NCI-H345 treated with DMSO at 0.1 percent for 48 hours (cell line): Measurements from ENCODE around the gene CCDC28A.
A peak's percentile ranks its signal among the peaks of the same experiment; 100 is the strongest.

Source experiments
- DNase-seq: peaks from one replicate; lab custom pipeline; 2025; ENCODE audit not compliant: unreplicated experiment; lab: John Stamatoyannopoulos, UW

Gene CCDC28A

GRCh38 chr6:138795809-138796603, 22.4 kb downstream of the CCDC28A start, which contains the start of gene ECT2L:
TSS of gene ECT2L (plus strand) at chr6:138796087. CDS start at chr6:138813275, 17,188 bp downstream.
- peak; percentile 35 for DNase-seq

- no peak for DNase-seq
Observed at GRCh38 chr6:138796771-138797170, 23.2 kb downstream of the CCDC28A start.

- no peak for DNase-seq
Observed at GRCh38 chr6:138797806-138798446, 24.4 kb downstream of the CCDC28A start.

- DNase-seq = no peak
Observed at GRCh38 chr6:138800377-138801150, 27.0 kb downstream of the CCDC28A start.

GRCh38 chr6:138803331-138803730, 29.8 kb downstream of the CCDC28A start:
- DNase-seq = no peak

GRCh38 chr6:138803861-138804260, 30.3 kb downstream of the CCDC28A start:
- DNase-seq = no peak

- no peak for DNase-seq
Observed at GRCh38 chr6:138805016-138805765, 31.6 kb downstream of the CCDC28A start.

- DNase-seq = no peak
Observed at GRCh38 chr6:138806889-138807288, 33.3 kb downstream of the CCDC28A start.

- DNase-seq = no peak
Observed at GRCh38 chr6:138809677-138810076, 36.1 kb downstream of the CCDC28A start.

GRCh38 chr6:138811866-138812265, 38.3 kb downstream of the CCDC28A start:
- no peak for DNase-seq

- DNase-seq = peak; percentile 98
Observed at GRCh38 chr6:138814179-138814834, 40.7 kb downstream of the CCDC28A start.

- no peak for DNase-seq
Observed at GRCh38 chr6:138815221-138815620, 41.7 kb downstream of the CCDC28A start.

GRCh38 chr6:138815797-138816528, 42.4 kb downstream of the CCDC28A start:
- peak; percentile 82 for DNase-seq

GRCh38 chr6:138817799-138818198, 44.2 kb downstream of the CCDC28A start:
- peak; percentile 91 for DNase-seq

GRCh38 chr6:138818496-138819194, 45.1 kb downstream of the CCDC28A start:
- DNase-seq = no peak

- peak; percentile 18 for DNase-seq
Observed at GRCh38 chr6:138821519-138821918, 48.0 kb downstream of the CCDC28A start.

- no peak for DNase-seq
Observed at GRCh38 chr6:138824482-138825144, 51.0 kb downstream of the CCDC28A start.

GRCh38 chr6:138830248-138830647, 56.7 kb downstream of the CCDC28A start:
- no peak for DNase-seq

GRCh38 chr6:138832182-138832581, 58.6 kb downstream of the CCDC28A start:
- no peak for DNase-seq
